Measurements from ENCODE around the gene RNF4. TPM values are rescaled to one million over a fixed set of nuclear protein-coding genes. Genes with fewer than 3 reads are reported as not detected.

The RNF4 gene
- total RNA-seq, 1 donor from 2014 or later, result 86.7 TPM

Other genes with a start within 250 kb of the RNF4 start
- gene HAUS3, start 227.0 kb upstream of the RNF4 start, total RNA-seq, result 10.7 and 11.6 TPM in 2 replicates
- 0.29 and 0.94 TPM in 2 replicates for gene POLN, start 227.0 kb upstream of the RNF4 start, total RNA-seq
- 14.0 and 26.9 TPM in 2 replicates for gene MXD4, start 207.0 kb upstream of the RNF4 start, total RNA-seq
- gene ZFYVE28, start 50.5 kb upstream of the RNF4 start, total RNA-seq, result 0.58 and 1.8 TPM in 2 replicates
- gene CFAP99, start 50.2 kb upstream of the RNF4 start, total RNA-seq, result not detected in 2 replicates
- gene FAM193A, start 67.5 kb downstream of the RNF4 start, total RNA-seq, result 12.9 and 14.6 TPM in 2 replicates

Measured in epithelial cell of proximal tubule (primary cell).